Measurements from ENCODE around the gene STARD10. TPM values are rescaled to one million over a fixed set of nuclear protein-coding genes. Genes with fewer than 3 reads are reported as not detected.

Gene STARD10
- total and polyA plus RNA-seq, 2 donors (not counting 3 experiments of a cell fraction or from before 2014, with no cell fraction given): 16.1 to 22.5 TPM

DNA sequence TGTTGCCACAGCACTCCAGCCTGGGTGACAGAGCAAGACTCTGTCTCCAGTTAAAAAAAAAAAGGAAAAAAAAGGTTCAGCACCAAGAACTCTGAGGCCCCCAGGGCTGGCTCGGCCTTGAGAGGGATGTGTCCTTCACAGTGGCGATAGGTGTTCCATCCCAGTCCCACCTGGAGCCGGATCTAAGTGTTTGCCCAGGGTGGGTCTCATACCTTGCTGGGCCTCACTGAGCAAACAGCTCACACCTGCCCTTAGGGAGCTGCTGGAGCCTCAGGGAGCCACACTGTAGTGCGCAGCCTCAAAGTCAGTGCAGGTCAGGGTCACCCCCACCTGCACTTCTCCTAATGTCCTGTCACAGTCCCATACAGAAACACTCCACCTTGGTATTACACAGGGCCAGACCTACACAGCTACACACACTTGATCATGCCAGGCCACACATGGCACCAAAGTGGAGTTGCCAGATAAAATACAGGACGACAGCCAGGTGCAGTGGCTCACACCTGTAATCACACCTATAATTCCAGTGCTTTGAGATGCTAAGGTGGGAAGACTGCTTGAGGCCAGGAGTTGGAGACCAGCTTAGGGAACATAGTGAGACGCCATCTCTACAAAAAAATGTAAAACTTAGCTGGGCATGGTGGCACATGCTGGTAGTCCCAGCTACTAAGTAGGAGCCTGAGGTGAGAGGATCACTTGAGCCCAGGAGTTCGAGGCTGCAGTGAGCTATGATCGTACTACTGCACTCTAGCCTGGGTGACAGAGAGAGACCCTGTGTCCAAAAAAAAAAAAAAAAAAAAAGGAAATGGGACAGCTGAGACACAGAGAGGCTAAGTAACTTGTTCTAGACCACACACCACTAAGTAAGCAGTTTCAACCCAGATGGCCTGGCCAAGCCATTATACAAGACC, 7.3 kb downstream of the STARD10 start:
- intact Hi-C loops (cut with micrococcal nuclease): no loop called here
- FAIRE-seq (no peak), DNase-seq (ENCODE audit: low read depth, low spot score) (no peak)
- dilution Hi-C loops (cut with MboI; ENCODE audit: extremely low pct_ligation_motif_present, low sequenced_read_pairs): no loop called here
- Histone ChIP-seq H3K27ac (ENCODE audit: insufficient read depth, low read depth, low read length) (no peak overlapping the region), H4K20me1 (replicated peaks; ENCODE audit: control insufficient read depth, extremely low read depth, insufficient read depth, low read length) (no peaks in the 10 kb centered on the region), H3K36me3 (ENCODE audit: control insufficient read depth in 2 of 2, extremely low read depth in 1 of 2, insufficient read depth in 2 of 2, low read length in 2 of 2) (no peaks in the 10 kb centered on the region), H3K4me1 (ENCODE audit: control insufficient read depth, extremely low read depth, insufficient read depth, low read length) (no peaks in the 10 kb centered on the region), H2AFZ (ENCODE audit: low read depth, low read length) (no peak overlapping the region), H3K9me3 (replicated peaks; ENCODE audit: control insufficient read depth, insufficient read depth, low read length) (no peaks in the 10 kb centered on the region), H3K79me2 (ENCODE audit: control insufficient read depth, insufficient read depth, low read length) (no peaks in the 10 kb centered on the region), H3K9ac (replicated peaks; ENCODE audit: extremely low read depth, insufficient read depth, low read length) (no peak overlapping the region), H3K9me1 (replicated peaks; ENCODE audit: control insufficient read depth, extremely low read depth, insufficient read depth, low read length) (no peaks in the 10 kb centered on the region), H3K4me2 (ENCODE audit: insufficient read depth, low read length) (no peak overlapping the region), H3K4me3 (replicated peaks in 1 of 3; ENCODE audit: insufficient read depth in 1 of 3, low read depth in 1 of 3, low read length in 3 of 3) (no peak overlapping the region), H3K27me3 (ENCODE audit: control insufficient read depth in 2 of 2, insufficient read depth in 2 of 2, low read length in 2 of 2) (no peaks in the 10 kb centered on the region)
- POLR2A ChIA-PET: no interaction called here
- TF ChIP-seq, protein P1, sequence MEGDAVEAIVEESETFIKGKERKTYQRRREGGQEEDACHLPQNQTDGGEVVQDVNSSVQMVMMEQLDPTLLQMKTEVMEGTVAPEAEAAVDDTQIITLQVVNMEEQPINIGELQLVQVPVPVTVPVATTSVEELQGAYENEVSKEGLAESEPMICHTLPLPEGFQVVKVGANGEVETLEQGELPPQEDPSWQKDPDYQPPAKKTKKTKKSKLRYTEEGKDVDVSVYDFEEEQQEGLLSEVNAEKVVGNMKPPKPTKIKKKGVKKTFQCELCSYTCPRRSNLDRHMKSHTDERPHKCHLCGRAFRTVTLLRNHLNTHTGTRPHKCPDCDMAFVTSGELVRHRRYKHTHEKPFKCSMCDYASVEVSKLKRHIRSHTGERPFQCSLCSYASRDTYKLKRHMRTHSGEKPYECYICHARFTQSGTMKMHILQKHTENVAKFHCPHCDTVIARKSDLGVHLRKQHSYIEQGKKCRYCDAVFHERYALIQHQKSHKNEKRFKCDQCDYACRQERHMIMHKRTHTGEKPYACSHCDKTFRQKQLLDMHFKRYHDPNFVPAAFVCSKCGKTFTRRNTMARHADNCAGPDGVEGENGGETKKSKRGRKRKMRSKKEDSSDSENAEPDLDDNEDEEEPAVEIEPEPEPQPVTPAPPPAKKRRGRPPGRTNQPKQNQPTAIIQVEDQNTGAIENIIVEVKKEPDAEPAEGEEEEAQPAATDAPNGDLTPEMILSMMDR (IDR thresholded peaks at IDR 0.05; ENCODE audit: extremely low read depth in 1 of 2, insufficient read depth in 1 of 2, low read depth in 1 of 2, low read length in 2 of 2): no peak
- TF ChIP-seq, protein P2, sequence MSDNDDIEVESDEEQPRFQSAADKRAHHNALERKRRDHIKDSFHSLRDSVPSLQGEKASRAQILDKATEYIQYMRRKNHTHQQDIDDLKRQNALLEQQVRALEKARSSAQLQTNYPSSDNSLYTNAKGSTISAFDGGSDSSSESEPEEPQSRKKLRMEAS (IDR thresholded peaks at IDR 0.05; ENCODE audit: insufficient read depth, insufficient read length): no peak
- TF ChIP-seq FOS (IDR thresholded peaks at IDR 0.05; ENCODE audit: borderline replicate concordance, insufficient read depth, low read length) (no peak), EZH2 (IDR thresholded peaks at IDR 0.05; ENCODE audit: borderline replicate concordance, low read depth, low read length, severe bottlenecking) (no peak)
- CTCF ChIA-PET: interaction anchor here (0.7 to 1.9 kb wide), 5 partner anchors 9 to 152 kb away, joined by 3 to 9 read pairs (median 4); no protein-coding TSS in a partner anchor
- BruUV-seq (replicated peaks): no TSS peak
